Pulmonary artery endothelial cell (primary cell): Measurements from ENCODE around the gene ZP2. TPM values are rescaled to one million over a fixed set of nuclear protein-coding genes. Genes with fewer than 3 reads are reported as not detected.
"Not testable (repeated sequence)": the region's sequence is repeated elsewhere in the genome, so short reads cannot be mapped to it uniquely, and the experiment has no call there.

Experiments
- DNase-seq: peaks from one replicate; pipeline ENCODE4 v3.0.0-alpha.2; 2011; ENCODE audit warnings: low read depth, low spot score
- total RNA-seq: library from RNA; depleted of rRNA; stranded (reverse); fragments of >200 nt; gene quantifications from 2 replicates; pipeline ENCODE4 v1.2.3, GENCODE V29; 2014

The ZP2 gene
- total RNA-seq, 1 donor from 2014 or later, result not detected

DNA sequence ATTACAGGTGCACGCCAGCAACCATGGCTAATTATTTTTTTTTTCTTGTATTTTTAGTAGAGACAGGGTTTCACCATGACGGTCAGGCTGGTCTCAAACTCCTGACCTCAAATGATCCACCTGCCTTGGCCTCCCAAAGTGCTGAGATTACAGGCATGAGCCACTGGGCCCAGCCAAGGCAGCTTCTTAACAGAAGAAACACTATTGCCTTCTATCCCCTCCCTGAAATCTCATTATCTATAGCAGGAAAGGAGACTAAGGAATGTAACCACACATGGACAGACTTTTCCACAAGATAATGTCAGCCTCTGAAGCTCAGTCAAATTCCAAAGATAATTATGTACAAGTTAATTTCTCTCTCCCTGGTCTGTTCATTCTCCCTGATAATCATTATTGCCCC is 5.7 kb upstream of the ZP2 start:
- no peak for DNase-seq

DNA sequence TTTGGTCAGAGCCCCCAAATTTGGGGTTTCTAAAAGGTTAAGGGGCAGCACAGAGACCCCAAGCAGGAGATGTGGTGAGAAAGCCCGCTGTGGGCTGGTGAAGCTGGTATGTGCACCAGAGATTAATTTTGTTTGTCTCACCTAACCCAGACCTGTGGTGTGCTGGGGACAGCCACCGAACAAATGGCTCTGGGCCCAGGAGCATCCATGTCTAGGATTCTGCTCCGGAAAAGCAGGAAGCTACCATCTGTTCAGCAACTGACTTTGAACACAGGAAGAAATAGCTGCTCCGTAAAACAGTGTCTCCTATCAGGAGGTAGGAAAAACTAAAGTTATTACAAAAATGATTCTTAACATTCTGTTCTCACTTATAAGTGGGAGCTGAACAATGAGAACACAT is 2.7 kb upstream of the ZP2 start:
- DNase-seq, result no peak

DNA sequence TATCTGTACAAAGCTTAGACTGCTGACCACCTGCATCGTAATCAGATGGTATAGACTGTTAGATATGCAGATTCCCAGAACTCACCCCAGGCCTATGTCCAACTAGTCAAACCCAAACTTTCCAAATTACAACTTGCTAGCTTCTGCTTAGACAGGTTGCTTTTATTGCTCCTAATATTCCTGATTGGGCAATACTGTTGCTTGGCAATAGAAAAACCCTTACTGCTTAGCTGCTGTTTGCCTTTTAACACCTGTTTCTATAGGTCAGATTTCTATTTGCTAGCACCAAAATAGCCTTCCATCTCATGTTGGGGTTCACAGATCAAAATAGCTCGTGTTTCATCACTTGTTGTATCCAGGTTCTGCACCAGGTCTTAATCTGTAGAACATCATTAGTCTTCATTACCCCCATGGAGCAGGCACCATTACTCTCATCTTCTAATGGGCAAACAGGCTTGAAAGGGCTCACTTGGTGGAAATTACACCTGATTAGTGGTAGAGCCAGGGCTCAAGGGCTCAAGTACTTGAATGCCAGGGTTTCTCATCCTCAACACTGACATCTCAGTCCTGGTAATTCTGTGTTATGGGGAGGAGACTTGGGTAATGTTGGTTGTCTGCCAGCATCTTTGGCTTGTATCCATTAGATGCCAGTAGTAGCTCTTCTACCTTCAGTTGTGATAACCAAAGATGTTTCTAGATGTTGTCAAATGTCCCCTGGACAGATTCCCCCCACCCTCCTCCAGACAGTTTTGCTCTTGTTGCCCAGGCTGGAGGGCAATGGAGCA is 2.7 kb downstream of the ZP2 start:
- DNase-seq, result no peak

DNA sequence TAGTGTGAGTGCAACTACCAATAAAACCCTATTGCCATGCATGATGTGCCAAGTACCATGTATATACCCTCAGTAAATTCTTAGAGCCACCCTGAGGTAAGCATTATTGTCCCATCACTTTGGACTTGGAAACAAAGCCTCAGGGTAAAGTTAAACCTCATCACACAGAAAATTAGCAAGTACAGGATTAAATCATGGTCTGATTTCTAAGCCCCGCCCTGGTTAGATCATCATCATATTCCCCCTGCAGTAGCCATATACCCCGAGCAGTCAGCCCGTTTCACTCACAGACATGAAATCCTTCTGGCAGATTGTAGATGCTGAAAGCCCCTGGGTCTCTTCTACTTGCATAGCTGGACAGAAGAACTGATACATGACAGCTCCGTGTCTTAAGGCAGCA is 4.8 kb downstream of the ZP2 start:
- no peak for DNase-seq

DNA sequence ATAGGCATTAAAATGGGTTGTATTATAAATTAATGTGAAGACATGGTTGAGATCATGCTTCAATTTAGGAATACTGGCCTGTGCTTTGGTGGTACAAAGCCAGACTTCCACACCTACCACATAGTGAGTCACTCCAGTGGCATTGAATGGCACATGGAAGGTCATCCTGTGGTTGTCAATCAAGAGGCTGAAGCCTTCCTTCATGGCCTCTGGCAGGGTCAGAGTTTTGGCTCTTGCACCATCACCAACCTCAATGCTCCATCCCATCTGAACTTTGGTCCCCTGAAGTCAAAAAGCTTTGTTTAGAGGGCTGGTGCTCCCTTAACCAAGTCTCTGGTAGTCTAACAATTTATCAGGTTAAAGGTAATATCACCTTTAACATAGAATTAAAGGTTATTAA is 6.1 kb downstream of the ZP2 start:
- no peak for DNase-seq

DNA sequence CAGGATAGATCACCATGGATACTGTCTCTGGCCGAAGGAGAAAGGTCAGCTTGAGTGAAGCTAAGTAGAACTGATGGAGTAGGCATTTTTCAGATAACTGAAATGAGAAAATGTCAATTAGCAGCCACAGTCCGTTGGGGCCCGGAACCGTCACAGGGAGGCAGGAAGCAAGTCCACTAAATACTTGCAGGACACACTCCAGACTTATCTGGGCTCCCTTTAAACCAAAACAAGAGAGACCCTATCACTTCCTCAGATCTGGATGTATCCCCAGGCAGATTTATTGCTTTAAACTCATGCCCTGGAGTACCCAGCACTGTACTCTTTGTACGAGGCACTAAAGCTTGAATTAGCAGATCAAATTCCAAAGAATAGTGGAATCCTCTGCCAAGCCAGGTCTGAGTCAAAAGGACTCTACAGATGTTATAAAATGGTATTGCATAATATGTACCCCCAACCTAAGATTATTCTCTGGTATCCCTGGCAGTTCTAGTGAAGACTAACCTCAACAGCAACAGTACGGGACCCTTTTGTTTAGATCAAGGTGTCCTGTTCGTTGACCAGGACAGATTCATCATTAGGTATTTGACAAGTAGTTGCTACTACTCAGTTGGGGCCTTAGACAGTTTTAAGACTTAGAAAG is 8.1 kb downstream of the ZP2 start:
- DNase-seq, result no peak

DNA sequence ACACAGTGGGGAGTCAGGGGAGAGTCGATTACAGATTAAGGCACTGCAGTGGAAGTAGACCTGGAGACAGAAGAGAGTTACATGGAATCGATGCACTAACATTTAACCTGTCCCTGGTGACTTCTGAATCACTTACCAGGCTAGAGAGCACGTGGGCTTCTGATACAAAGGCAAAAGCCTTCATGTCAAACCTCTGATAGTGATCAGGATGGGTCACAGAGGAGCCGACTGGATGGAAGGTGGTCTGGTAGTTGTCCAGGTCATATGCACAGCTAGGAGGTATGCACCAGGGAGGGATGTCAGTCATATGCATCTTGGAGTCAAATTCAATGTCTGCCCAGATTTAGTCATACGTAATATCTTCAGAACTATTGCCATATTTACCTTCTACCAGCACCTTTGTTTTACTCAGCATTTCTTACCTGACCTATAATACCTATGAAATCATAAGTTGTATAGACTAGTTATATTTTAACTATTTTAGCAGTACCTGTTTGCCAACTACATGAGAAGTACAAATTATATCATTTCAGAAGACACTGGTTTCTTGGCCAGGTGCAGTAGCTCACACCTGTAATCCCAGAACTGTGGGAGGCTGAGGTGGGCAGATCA is 11.7 kb downstream of the ZP2 start:
- DNase-seq, result no peak

DNA sequence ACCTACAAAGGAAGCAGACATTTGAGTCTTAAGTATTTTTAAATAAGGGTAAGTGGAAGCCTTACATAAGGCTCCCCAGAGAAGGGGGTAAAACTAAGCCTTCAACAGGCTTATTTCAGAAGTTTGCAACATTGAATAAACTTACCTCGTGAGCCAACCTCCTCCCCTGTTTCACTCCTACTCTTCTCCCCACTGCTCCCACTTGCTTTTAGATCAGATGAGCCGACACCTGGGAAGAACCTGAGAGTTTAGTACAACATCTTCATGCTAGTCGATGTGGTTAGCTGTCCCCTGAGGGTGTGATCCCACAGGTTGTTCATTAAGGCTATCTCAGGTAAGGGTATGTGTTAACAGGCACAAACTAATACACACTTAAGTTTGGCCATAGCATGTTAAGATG is 13.8 kb downstream of the ZP2 start:
- no peak for DNase-seq

DNA sequence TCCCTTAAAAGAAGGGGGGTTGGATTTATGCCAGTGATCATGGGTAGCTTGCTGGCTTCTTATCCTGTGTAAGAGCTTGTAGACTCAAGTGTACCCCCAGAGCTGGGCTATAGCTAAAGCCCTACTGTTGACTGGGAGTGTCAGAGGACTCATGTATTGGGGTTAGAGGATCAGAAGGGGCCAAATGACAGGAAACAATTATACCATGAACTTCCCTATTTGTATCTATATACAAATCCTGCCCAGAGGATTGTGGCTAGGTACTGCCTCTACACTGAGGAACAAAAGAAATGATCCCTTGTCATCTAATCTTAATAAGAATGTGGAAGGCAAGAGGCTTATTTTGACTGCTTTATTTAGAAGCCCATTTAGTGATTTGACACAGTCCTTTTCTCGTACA is 14.3 kb downstream of the ZP2 start:
- no peak for DNase-seq

DNA sequence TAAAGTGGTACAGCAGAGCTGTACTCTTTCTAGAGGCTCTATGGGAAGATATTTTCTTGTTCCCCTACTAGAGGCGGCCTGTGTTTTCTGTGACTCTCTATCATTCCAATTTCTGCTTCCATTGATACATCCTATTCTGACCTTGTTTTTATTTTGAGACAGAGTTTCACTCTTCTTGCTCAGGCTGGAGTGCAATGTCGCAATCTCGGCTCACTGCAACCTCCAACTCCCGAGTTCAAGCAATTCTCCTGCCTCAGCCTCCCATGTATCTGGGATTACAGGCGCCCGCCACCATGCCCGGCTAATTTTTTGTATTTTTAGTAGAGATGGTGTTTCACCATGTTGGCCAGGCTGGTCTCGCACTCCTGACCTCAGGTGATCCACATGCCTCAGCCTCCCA is 16.0 kb downstream of the ZP2 start:
- DNase-seq, result not testable (repeated sequence)

DNA sequence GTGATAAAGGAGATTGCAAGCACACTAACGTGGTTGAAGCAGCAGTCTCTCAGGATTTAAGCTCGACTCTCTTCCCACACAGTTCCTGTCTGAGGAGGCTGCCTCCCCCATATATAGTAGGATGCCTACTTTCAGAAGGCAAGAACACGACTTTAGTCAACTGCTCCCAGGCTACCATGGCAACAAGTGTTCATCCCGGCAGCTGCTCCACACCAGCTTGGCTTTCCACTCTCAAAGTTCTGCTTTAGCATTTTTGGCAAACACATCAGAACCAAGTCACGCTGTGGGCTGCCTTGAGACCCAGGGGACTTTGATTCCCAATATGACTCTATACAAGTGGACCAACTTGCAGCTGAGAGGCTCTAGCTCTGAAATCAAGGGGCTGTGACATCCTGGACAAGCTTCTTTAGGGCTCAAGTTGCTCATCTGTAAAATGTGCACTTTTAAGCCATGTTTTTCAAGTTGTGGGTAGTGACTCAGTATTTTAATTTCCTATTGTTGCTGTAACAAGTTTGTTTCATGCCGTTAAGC is 16.5 kb downstream of the ZP2 start:
- no peak for DNase-seq

DNA sequence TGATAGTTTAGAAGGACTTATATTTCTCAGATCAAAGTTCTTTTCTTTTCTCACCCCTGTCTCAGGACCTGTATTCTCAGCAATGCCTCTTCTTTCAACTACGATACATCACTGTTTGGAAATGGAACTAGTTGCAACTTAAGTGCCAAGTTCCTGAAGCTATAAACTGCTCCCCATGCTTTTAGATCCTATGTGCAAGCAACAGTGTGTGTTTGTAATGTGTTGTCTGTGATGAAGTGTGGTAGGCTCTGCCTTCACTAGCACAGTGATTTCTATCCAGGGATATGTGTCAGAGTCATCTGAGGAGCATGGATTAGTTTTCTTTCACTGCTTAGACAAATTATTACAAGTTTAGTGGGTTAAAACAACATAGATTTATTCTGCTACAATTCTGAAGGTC is 18.4 kb downstream of the ZP2 start:
- no peak for DNase-seq

DNA sequence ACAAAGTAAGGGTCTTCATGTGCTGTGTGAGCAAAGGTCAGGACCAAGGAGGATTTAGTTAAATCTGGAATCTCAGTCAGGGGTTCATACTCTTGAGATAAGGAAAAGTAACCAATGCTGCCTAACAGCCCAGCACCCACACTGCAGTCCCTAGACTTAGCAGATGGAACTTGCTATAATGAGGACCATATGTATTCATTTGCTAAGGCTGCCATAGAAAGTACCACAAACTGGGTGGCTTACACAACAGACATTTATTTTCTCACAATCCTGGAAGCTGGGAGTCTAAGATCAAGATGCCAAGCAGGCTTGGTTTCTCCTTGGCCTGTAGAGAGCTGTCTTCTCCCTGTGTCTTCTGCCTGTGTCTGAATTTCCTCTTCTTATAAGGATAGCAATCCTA is 20.8 kb downstream of the ZP2 start:
- DNase-seq, result no peak

DNA sequence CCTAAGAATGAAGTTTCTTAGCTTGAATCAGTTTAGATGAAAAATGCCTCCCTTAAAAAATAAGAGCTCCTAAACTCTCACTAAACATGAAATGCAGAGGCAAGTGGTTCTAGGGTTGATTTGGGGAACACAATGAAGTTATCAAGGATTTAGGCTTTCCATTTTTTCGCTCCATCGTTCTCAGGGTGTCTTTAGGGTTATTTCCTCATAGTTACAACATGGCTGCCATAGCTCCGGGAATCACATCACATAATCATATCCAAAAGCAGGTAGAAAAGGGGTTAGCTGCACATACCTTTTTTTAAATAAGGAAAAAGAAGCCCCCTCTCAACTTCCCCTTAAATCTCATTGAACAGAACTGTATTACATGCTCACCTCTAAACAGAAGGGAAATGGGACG is 21.4 kb downstream of the ZP2 start:
- no peak for DNase-seq

DNA sequence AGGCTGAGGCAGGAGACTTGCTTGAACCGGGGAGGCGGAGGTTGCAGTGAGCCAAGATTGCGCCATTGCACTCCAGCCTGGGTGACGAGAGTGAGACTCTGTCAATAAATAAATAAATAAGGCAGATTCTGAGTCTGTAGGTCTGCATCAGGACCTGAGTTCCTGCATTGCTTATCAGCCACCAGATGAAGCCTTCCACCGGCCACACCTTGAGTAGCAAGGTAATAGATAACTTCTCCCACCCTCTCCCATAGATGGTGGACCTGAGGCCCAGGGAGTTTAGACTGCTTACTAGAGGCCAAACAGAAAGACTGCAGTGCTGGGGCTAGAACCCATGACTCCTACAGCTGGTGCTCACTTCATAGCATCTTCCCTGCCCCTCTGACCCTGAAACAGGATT is 22.1 kb downstream of the ZP2 start:
- no peak for DNase-seq

DNA sequence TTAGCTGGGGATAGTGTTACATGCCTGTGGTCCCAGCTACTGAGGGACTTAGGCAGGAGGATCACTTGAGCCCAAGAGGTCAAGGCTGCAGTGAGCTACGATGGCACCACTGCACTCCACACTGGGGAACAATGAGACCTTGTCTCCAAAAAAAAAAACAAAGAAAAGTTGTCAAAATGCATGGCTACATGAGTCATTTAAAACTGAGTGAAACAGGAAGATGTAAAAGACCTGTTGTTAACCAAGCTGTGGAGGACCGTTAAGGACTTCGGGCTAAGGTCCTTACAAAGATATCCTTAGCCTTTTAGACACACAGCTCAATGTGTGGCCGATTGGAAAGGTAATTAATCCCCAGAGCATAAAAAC is 25.1 kb downstream of the ZP2 start:
- no peak for DNase-seq

DNA sequence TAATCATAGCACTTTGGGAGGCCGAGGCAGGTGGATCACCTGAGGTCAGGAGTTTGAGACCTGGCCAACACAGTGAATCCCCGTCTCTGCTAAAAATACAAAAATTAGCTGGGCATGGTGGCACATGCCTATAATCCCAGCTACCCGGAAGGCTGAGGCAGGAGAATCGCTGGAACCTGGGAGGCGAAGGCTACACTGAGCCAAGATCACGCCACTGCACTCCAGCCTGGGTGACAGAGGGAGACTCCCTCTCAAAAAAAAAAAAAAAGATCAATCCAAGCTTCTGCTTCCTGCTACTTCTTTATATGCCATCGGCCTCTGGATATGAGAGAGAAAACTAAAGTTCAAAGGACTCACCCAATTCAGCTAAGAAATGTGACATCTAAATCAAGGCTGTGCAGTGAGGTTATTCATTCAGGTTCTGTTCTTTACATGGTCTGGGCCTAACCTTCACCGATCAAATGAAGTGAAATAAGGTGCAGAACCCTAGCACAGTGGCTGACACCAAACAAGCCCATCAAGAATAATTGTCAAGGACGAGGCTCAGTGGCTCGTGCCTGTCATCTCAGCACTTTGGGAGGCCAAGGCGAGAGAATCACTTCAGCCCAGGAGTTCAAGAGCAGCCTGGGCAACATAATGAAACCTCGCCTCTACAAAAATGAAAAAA is 25.6 kb downstream of the ZP2 start:
- DNase-seq, result no peak

DNA sequence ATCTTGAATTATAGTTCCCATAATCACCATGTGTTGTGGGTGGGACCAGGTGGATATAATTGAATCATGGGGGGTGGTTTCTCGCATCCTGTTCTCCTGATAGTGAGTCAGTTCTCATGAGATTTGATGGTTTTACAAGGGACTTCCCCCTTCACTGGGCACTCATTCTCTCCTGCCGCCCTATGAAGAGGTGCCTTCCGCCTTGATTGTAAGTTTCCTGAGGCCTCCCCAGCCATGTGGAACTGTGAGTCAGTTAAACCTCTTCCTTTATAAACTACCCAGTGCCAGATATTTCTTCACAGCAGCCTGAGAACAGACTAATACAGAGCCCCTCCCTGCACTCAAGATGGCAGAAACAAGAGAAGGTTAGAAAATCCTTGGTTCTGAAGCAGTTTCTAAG is 26.5 kb downstream of the ZP2 start:
- no peak for DNase-seq

DNA sequence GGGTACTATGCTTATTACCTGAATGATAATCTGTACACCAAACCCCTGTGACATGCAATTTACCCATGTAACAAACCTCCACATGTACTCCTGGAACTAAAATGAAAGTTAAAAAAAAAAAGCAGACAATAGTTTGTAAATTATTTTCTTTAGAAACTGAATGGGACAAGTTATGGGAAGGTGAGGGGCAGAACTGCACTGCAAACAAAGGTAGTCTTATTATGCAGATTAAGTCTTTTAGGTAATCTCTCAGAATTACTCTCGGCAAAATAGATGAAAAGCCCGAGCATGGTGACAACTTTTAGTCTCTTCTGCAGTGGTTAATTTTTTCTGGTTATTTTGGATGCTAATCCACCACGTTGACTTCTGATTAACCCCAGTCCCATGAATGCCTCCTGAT is 27.4 kb downstream of the ZP2 start:
- no peak for DNase-seq

DNA sequence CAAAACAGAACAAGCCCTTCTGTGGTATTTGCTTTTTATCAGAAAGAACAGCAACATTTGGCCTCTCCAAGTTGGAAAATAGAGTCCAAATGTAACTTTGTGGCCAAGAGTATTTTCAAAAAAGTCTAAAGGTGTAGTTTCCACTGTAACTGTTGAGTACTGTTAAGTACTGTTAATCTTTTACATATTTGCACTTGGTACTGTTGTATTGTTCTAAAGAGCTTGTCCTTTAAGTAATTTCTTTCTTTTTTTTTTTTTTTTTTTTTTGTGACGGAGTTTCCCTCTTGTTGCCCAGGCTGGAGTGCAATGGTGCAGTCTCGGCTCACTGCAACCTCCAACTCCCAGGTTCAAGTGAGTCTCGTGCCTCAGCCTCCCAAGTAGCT is 31.4 kb downstream of the ZP2 start:
- no peak for DNase-seq

DNA sequence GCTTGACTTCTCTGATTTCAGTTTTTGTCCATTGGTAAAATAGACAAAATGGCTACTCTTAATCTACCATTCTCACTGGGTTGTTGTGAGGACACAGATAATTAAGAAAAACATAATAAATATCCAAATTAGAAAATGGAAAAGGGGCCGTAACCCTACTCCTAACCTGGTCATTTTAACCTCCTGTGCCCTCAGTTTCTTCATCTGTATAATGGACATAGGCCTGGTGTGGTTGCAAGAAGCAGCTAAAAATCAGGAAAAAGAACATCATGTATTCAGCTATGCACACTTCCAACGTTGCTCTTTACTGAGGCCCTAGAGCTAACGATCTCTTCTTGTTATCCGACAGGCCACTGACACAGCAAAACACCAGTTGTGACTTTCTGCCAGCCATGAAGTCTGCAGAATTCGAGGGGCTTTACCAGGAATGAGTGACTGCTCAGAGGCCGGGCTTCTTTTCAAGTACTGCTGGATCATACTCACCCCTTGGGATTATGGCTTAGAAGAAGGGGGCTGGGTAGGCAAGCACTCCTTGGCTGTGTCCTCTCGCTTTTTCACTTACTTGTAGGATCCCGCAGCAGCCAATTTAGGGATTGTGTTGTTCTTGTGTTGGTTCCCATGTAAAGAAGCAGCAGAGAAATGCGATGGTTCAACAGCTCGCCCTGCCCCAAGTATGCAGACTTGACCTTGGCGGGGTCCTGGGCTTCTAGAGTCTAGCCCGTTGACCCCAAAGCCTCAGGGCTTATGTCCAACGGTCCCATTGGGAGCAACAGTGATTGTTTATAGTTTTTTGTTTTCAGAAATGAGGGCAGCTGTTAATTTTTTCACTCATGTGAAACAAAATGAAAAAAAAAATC is 32.0 kb downstream of the ZP2 start:
- no peak for DNase-seq
